ENCODE results near the gene ARSK. TPM values are rescaled to one million over a fixed set of nuclear protein-coding genes. Genes with fewer than 3 reads are reported as not detected.

Gene ARSK, protein sequence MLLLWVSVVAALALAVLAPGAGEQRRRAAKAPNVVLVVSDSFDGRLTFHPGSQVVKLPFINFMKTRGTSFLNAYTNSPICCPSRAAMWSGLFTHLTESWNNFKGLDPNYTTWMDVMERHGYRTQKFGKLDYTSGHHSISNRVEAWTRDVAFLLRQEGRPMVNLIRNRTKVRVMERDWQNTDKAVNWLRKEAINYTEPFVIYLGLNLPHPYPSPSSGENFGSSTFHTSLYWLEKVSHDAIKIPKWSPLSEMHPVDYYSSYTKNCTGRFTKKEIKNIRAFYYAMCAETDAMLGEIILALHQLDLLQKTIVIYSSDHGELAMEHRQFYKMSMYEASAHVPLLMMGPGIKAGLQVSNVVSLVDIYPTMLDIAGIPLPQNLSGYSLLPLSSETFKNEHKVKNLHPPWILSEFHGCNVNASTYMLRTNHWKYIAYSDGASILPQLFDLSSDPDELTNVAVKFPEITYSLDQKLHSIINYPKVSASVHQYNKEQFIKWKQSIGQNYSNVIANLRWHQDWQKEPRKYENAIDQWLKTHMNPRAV
- total RNA-seq (2022; extraction: Qiagen RNA extraction) = 6.3 to 8.2 TPM (median 8.1 TPM) in 5 replicates

DNA sequence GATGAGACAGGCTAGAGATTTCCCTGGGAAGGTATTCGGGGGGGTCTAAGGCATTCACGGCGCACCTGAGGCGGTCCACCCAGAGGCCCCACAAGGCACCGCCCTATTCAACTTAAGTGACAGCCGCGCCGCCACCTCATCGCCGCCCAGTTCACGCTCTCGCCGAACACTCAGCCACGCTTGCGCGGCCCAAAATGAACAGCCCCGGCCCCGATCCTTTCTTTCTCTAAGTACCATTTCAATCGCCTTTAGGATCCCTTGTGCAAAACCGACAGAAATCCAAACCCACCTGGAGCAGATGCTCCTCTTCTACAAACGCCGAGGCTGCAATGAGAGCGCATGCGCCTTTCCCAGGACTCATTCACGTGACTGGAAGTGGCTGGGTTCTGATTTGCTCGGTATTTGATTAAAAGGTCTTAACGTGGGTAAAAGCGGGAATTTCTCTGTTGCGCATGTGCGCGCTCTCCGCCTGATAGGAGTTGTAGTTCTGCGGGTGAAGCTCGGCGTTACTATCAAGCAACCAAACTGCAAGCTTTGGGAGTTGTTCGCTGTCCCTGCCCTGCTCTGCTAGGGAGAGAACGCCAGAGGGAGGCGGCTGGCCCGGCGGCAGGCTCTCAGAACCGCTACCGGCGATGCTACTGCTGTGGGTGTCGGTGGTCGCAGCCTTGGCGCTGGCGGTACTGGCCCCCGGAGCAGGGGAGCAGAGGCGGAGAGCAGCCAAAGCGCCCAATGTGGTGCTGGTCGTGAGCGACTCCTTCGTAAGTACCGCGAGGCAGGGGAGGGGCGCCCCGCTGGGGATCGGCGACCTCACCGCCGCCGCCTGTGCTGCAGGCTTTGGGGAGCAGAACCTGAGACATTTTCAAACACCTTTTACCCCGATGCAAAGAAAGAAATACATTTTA, at the start of gene ARSK, which contains the start of gene SKIC3:
Gene ARSK, plus strand, starts transcription at position 455 of the 902 bp plus-strand sequence. Its CDS starts 178 bp downstream, at position 633.
Gene SKIC3, minus strand, starts transcription at position 331 of the 902 bp plus-strand sequence. CDS start 7,827 bp downstream, outside the sequence.

DNA sequence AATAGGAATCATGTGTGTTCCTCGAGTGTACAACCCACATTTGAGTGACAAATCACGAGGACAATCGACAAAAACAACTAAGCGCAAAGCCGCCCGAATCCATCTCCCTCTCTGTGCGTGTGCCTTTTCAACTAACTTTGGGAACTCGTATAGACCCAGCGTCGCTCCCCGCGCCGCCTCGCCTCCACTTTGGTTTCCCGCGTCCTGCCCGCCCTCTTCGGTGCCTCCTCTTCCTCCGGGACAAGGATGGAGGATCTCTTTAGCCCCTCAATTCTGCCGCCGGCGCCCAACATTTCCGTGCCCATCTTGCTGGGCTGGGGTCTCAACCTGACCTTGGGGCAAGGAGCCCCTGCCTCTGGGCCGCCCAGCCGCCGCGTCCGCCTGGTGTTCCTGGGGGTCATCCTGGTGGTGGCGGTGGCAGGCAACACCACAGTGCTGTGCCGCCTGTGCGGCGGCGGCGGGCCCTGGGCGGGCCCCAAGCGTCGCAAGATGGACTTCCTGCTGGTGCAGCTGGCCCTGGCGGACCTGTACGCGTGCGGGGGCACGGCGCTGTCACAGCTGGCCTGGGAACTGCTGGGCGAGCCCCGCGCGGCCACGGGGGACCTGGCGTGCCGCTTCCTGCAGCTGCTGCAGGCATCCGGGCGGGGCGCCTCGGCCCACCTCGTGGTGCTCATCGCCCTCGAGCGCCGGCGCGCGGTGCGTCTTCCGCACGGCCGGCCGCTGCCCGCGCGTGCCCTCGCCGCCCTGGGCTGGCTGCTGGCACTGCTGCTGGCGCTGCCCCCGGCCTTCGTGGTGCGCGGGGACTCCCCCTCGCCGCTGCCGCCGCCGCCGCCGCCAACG, 65.3 kb downstream of the ARSK start, which contains the start of gene GPR150:
Gene GPR150, plus strand, starts transcription at position 58 of the 840 bp plus-strand sequence. Its CDS starts 189 bp downstream, at position 247.

DNA sequence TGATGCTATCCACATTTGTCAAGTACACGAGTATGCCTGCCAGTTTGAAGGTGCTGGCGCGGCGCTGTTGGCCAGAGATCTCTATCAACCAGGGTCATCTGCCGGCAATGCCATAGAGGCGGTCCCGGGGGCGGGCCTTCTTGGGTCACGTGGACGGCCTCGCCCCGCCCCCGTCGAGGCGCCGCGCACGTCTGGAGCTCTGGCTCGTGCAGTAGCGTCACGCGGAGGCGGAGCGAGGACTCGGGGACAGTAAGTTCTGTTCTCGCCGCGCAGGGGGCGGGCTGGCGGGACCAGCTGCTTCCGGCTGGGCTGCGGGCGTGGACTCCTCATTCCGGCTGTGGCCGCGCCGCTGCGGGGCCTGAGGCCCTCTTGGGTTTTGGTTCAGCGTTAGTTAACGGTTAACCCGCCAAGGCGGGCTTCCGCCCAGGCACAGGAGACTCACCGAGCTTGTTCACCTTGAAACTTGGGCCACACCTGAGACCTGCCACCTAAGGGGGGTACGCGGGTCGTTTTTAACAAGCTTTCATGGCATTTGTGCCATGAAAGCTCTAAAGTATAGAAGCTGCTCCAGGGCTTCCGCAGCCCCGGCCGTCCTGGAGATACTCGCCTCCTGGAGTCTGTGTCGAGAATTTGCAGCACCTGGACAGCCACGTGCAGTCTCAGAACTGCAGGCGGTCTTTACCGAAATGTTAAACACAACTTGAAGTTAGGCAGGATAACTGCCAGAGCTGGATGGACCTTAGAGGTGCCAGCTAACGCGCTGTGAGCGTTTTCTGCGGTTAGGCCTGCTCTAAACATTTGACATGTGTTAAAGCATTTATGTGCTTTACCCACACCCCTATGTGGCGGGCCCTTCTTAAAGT, 91.9 kb downstream of the ARSK start, which contains the start of gene RFESD:
Gene RFESD, plus strand, starts transcription at position 209 of the 863 bp plus-strand sequence. CDS start 5,495 bp downstream, outside the sequence.

Other genes starting within 250 kb of the ARSK start
- gene FAM81B, start 163.7 kb upstream of the ARSK start, total RNA-seq (2022; extraction: Qiagen RNA extraction) = not detected in 5 replicates
- gene SKIC3, start 124 bp upstream of the ARSK start, total RNA-seq (2022; extraction: Qiagen RNA extraction) = 16.6 to 24.1 TPM (median 23.2 TPM) in 5 replicates
- gene GPR150, start 65.0 kb downstream of the ARSK start, total RNA-seq (2022; extraction: Qiagen RNA extraction) = 0.07 to 0.21 TPM (median 0.08 TPM) in 5 replicates
- gene RFESD, start 91.7 kb downstream of the ARSK start, total RNA-seq (2022; extraction: Qiagen RNA extraction) = 2.1 to 3.1 TPM (median 2.4 TPM) in 5 replicates
- gene SPATA9, start 127.9 kb downstream of the ARSK start, total RNA-seq (2022; extraction: Qiagen RNA extraction) = not detected in 5 replicates
- 6.0 to 8.7 TPM (median 8.1 TPM) in 5 replicates for gene RHOBTB3, start 176.2 kb downstream of the ARSK start, total RNA-seq (2022; extraction: Qiagen RNA extraction)